K562 treated with DMSO at 1 percent for 12 hours (cell line): ENCODE measurements around the gene CYP4F3. TPM values are rescaled to one million over a fixed set of nuclear protein-coding genes. Genes with fewer than 3 reads are reported as not detected.

Experiments
- total RNA-seq: library from RNA; unstranded; fragments of 300-600 nt; gene quantifications from 2 replicates; pipeline ENCODE4 v1.2.3, GENCODE V29; 2022; ENCODE audit not compliant: insufficient read depth

The CYP4F3 gene
- total RNA-seq = not detected in 2 replicates

GRCh38 chr19:15640294-15640903 is at the start of gene CYP4F3:
TSS of gene CYP4F3 (plus strand) at chr19:15640897. CDS start at chr19:15641416, 519 bp downstream.

GRCh38 chr19:15614507-15615379 is 26.0 kb upstream of the CYP4F3 start, which contains the start of gene CYP4F8:
TSS of gene CYP4F8 (plus strand) at chr19:15615218. CDS start at chr19:15615617, 399 bp downstream.

GRCh38 chr19:15672580-15673175 is 32.0 kb downstream of the CYP4F3 start, which contains the start of gene CYP4F12:
TSS of gene CYP4F12 (plus strand) at chr19:15673087. CDS start at chr19:15673530, 443 bp downstream.

Other genes starting within 250 kb of the CYP4F3 start
- 82.3 and 115 TPM in 2 replicates for gene AKAP8L, start 221.9 kb upstream of the CYP4F3 start, total RNA-seq
- 8.5 and 19.7 TPM in 2 replicates for gene WIZ, start 190.9 kb upstream of the CYP4F3 start, total RNA-seq
- not detected in 2 replicates for gene RASAL3, start 176.4 kb upstream of the CYP4F3 start, total RNA-seq
- gene PGLYRP2, start 161.4 kb upstream of the CYP4F3 start, total RNA-seq = not detected in 2 replicates
- gene CYP4F22, start 132.4 kb upstream of the CYP4F3 start, total RNA-seq = not detected in 2 replicates
- not detected in 2 replicates for gene CYP4F8, start 25.7 kb upstream of the CYP4F3 start, total RNA-seq
- gene CYP4F12, start 32.2 kb downstream of the CYP4F3 start, total RNA-seq = not detected in 2 replicates
- gene OR10H2, start 87.1 kb downstream of the CYP4F3 start, total RNA-seq = not detected in 2 replicates
- gene OR10H3, start 97.1 kb downstream of the CYP4F3 start, total RNA-seq = not detected in 2 replicates
- not detected in 2 replicates for gene OR10H5, start 146.8 kb downstream of the CYP4F3 start, total RNA-seq
- not detected in 2 replicates for gene OR10H1, start 174.8 kb downstream of the CYP4F3 start, total RNA-seq